HG03571 (cell line): ENCODE data around the gene NHLRC4.

Experiments
- ATAC-seq: cut with Tn5 transposase; IDR thresholded peaks from one replicate; pipeline ENCODE4 v1.9.1; 2021; ENCODE audit not compliant: unreplicated experiment

The NHLRC4 gene

GRCh38 chr16:582614-583331, 16.0 kb downstream of the NHLRC4 start:
- no peak for ATAC-seq

GRCh38 chr16:583470-583814, 16.6 kb downstream of the NHLRC4 start:
- ATAC-seq = no peak

GRCh38 chr16:583815-584591, 17.2 kb downstream of the NHLRC4 start:
- no peak for ATAC-seq

- ATAC-seq = no peak
These were observed 18.5 kb downstream of the NHLRC4 start for GRCh38 chr16:585351-585750.

- ATAC-seq = no peak
These were observed 19.3 kb downstream of the NHLRC4 start for GRCh38 chr16:586047-586644.

- no peak for ATAC-seq
These were observed 20.1 kb downstream of the NHLRC4 start for GRCh38 chr16:586645-587590.

GRCh38 chr16:588639-588888, 21.8 kb downstream of the NHLRC4 start:
- peak; percentile 8 for ATAC-seq

GRCh38 chr16:588889-589657, 22.3 kb downstream of the NHLRC4 start:
- peak; percentile 59 for ATAC-seq

- ATAC-seq = peak; percentile 66
These were observed 22.9 kb downstream of the NHLRC4 start, which contains the start of gene RAB40C for GRCh38 chr16:589658-590187. RAB40C (plus strand) TSS chr16:590066; CDS start chr16:590292, 226 bp downstream.

GRCh38 chr16:590188-590814, 23.5 kb downstream of the NHLRC4 start:
- ATAC-seq = no peak

- ATAC-seq = no peak
These were observed 24.0 kb downstream of the NHLRC4 start for GRCh38 chr16:590815-591200.

- no peak for ATAC-seq
These were observed 24.4 kb downstream of the NHLRC4 start for GRCh38 chr16:591231-591630.

GRCh38 chr16:591892-592517, 25.2 kb downstream of the NHLRC4 start:
- ATAC-seq = no peak

- ATAC-seq = no peak
These were observed 25.9 kb downstream of the NHLRC4 start for GRCh38 chr16:592518-593306.

- ATAC-seq = no peak
These were observed 26.6 kb downstream of the NHLRC4 start for GRCh38 chr16:593406-593805.

- no peak for ATAC-seq
These were observed 27.0 kb downstream of the NHLRC4 start for GRCh38 chr16:593807-594206.

- no peak for ATAC-seq
These were observed 28.3 kb downstream of the NHLRC4 start for GRCh38 chr16:595094-595528.

GRCh38 chr16:595942-596735, 29.3 kb downstream of the NHLRC4 start:
- ATAC-seq = no peak
